Right lobe of liver (tissue), 4 donors: Measurements from ENCODE around the gene SPRYD4.

Experiments used
- CTCF ChIP-seq, 4 donors: fragments of 200-600 bp in 3 of 4; fragments of 450-650 bp in 1 of 4; IDR thresholded peaks; one replicate each; pipeline versions ENCODE4 v1.5.1 to v1.8.0; 2016 to 2022; ENCODE audit warnings: antibody characterized with exemption in 4 of 4, mild to moderate bottlenecking in 2 of 4
- POLR2A ChIP-seq: fragments of 450-650 bp; IDR thresholded peaks from one replicate; pipeline ENCODE4 v1.6.1; 2017; ENCODE audit warnings: antibody characterized with exemption, mild to moderate bottlenecking
- donor health status: DM: no; HTN: no; CAD: no.
- donor health status: DM: no; HTN: no; CAD: no.
- donor health status: DM: no; HTN: yes; CAD: no.

GRCh38 chr12:56517854-56518253 is 49.5 kb downstream of the SPRYD4 start:
- no peak for TF ChIP-seq CTCF (IDR thresholded peaks at IDR 0.05)
- TF ChIP-seq POLR2A, result no peak
